SH-SY5Y (cell line): ENCODE results near the gene EID3.

Source experiments
- GATA2 ChIP-seq: IDR thresholded peaks from 2 replicates; pipeline ENCODE4 v1.6.1; 2011; ENCODE audit warnings: mild to moderate bottlenecking, low read depth, low read length
- GATA3 ChIP-seq: IDR thresholded peaks from 2 replicates; pipeline ENCODE4 v1.6.1; 2011; ENCODE audit warnings: low read depth, mild to moderate bottlenecking, low read length, moderate library complexity

DNA sequence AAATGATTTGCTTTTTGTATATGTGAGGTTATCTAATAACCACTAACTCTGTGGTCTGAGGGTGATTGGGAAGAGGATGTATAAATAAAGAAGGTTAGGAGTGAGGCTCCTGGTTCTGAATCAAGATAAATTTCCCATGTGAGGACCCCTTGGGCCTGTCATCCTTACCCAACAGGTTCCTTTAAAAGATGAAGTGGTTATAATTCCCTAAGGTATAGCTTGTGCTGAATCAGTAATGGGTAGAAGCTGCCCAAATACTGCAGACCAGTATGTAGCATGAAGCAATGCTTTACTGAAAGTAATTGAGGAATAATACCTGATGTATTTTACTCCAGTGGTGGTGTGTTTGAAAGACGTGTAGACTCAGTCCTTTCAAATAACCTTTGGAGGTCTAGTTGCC, 8.7 kb downstream of the EID3 start:
- TF ChIP-seq GATA3, result no peak
- TF ChIP-seq GATA2, result no peak
